HepG2 (cell line): ENCODE measurements around the gene ZNF22. TPM values are rescaled to one million over a fixed set of nuclear protein-coding genes. Genes with fewer than 3 reads are reported as not detected.

Experiments used
- CEBPG ChIP-seq: IDR thresholded peaks from 2 replicates; pipeline ENCODE4 v1.6.1; 2016
- ELF1 ChIP-seq: sonication (generic); formaldehyde crosslinking; IDR thresholded peaks from 2 replicates; pipeline ENCODE4 v1.4.0; 2020; ENCODE audit warnings: missing genetic modification reagents
- MEIS2 ChIP-seq: sonication (generic); formaldehyde crosslinking; IDR thresholded peaks from 2 replicates; pipeline ENCODE4 v1.9.0; 2021; ENCODE audit warnings: mild to moderate bottlenecking, missing genetic modification reagents
- NCOR1 ChIP-seq: fragments of 200-600 bp; sonication (generic); IDR thresholded peaks from 2 replicates; pipeline ENCODE4 v1.7.0; 2017; ENCODE audit warnings: antibody characterized with exemption, low read length, borderline replicate concordance
- NKX3-1 ChIP-seq: sonication (generic); formaldehyde crosslinking; IDR thresholded peaks from 2 replicates; pipeline ENCODE4 v1.5.0; 2020; ENCODE audit warnings: missing genetic modification reagents
- TCF7 ChIP-seq: sonication (generic); IDR thresholded peaks from 2 replicates; pipeline ENCODE4 v1.6.1; 2016; ENCODE audit warnings: antibody characterized with exemption, low read depth
- ZFP36 ChIP-seq: fragments of 150-350 bp; IDR thresholded peaks from 2 replicates; pipeline ENCODE4 v1.6.1; 2018; ENCODE audit warnings: borderline replicate concordance, low read length, low read depth; ENCODE audit not compliant: partially characterized antibody
- ZFP36L1 ChIP-seq: sonication (generic); formaldehyde crosslinking; IDR thresholded peaks from 2 replicates; pipeline ENCODE4 v1.8.0; 2022; ENCODE audit warnings: mild to moderate bottlenecking, missing genetic modification reagents, moderate library complexity
- ZMAT3 ChIP-seq: sonication (generic); formaldehyde crosslinking; conservative IDR thresholded peaks from 2 replicates; pipeline ENCODE4 v1.7.0; 2021; ENCODE audit warnings: missing genetic modification reagents
- ZNF207 ChIP-seq: fragments of 450-650 bp; IDR thresholded peaks from 2 replicates; pipeline ENCODE4 v1.6.1; 2016; ENCODE audit warnings: antibody characterized with exemption, borderline replicate concordance
- polyA plus RNA-seq, 8 experiments: library from polyadenylated mRNA; depleted of rRNA in 3 of 8; stranded (reverse) in 7 of 8; unstranded in 1 of 8; fragments of >200 nt; fragmentation: Illumina TruSeq in 4 of 8; extraction: Trizol in 4 of 8; gene quantifications; 2 replicates each; pipeline versions ENCODE4 v1.2.1 to v1.2.3, GENCODE V29; 2011 to 2016; ENCODE audit warnings: low read depth in 4 of 8, missing spikeins in 1 of 8, mixed read lengths in 1 of 8; ENCODE audit not compliant: insufficient read depth in 1 of 8
- total RNA-seq, 5 experiments: library from RNA; depleted of rRNA; stranded (reverse); fragments of >200 nt; fragmentation: Illumina TruSeq; extraction: Trizol; gene quantifications; 2 replicates each; pipeline ENCODE4 v1.2.3, GENCODE V29; 2016; ENCODE audit warnings: low read depth in 1 of 5
- TF ChIP-seq, protein P1 (sequence below): sonication (generic); IDR thresholded peaks from 2 replicates; pipeline ENCODE4 v1.6.1; 2016; ENCODE audit warnings: low read depth, borderline replicate concordance
- TF ChIP-seq, protein P2 (sequence below), 2 experiments: sonication (generic) in 1 of 2; formaldehyde crosslinking in 1 of 2; IDR thresholded peaks; 2 replicates each; pipeline versions ENCODE4 v1.6.1 to v1.9.0; 2014 to 2022; ENCODE audit warnings: antibody characterized with exemption in 1 of 2, borderline replicate concordance in 1 of 2, inconsistent platforms in 1 of 2, low read depth in 1 of 2, missing genetic modification reagents in 1 of 2
- TF ChIP-seq, protein P3 (sequence below): sonication (generic); formaldehyde crosslinking; IDR thresholded peaks from 2 replicates; pipeline ENCODE4 v1.8.1; 2023; ENCODE audit warnings: mild to moderate bottlenecking, moderate library complexity, missing genetic modification reagents
- TF ChIP-seq, protein P4 (sequence below): sonication (generic); formaldehyde crosslinking; IDR thresholded peaks from 2 replicates; pipeline ENCODE4 v1.4.0; 2020; ENCODE audit warnings: mild to moderate bottlenecking, missing genetic modification reagents
- TF ChIP-seq, protein P5 (sequence below): sonication (generic); formaldehyde crosslinking; IDR thresholded peaks from 2 replicates; pipeline ENCODE4 v1.5.0; 2020; ENCODE audit warnings: mild to moderate bottlenecking, missing genetic modification reagents, moderate library complexity

ZNF22 gene
- total and polyA plus RNA-seq, 2 of the 13 experiments (the other 11 are each of a cell fraction or from before 2014, with no cell fraction given): 0.40 to 1.3 TPM

DNA sequence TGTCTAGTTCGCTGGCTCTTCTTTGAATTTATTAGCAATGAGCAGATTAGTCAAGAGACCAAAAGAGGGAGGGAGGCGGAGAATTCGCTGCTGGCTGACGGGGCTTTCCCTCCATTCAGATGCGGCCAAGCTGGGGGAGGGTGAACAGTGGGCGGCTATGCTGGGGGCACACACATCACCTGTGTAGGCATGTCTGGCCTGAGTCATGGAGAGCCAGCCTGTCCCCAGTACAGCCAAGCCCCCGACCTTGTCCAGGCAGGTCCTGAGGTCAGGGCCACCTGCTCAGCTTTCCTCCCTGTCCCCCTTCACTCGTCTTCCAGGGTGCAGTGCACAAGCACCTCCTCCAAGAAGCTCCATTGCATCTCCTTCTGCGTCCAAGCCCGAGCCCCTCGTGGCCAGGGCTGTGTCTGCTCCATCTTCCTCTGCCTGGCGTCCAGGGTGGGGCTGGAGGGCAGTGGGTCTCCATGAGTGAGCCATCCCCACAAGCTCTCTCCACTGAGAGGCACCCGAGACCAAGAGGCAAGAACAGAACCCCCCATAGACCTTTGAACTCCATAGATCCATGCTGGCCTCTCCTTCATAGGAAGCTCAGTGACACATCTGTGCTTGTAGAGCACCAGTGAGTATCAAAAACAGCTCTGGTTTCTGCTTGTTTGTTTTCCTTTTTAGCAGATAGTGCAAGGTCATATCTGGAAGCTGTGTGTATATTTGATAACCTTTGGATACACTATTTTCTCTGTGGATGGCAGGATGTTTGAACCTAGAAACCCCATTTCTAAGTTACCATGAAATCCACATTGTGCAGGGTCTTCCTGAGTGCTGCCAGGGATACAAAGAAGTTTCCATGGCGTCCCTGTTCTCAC, 20.2 kb upstream of the ZNF22 start (continued):
- TF ChIP-seq, protein P1, sequence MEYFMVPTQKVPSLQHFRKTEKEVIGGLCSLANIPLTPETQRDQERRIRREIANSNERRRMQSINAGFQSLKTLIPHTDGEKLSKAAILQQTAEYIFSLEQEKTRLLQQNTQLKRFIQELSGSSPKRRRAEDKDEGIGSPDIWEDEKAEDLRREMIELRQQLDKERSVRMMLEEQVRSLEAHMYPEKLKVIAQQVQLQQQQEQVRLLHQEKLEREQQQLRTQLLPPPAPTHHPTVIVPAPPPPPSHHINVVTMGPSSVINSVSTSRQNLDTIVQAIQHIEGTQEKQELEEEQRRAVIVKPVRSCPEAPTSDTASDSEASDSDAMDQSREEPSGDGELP: peak; percentile 48; the same call in 1 of the 2 replicates
- TF ChIP-seq, protein P2, sequence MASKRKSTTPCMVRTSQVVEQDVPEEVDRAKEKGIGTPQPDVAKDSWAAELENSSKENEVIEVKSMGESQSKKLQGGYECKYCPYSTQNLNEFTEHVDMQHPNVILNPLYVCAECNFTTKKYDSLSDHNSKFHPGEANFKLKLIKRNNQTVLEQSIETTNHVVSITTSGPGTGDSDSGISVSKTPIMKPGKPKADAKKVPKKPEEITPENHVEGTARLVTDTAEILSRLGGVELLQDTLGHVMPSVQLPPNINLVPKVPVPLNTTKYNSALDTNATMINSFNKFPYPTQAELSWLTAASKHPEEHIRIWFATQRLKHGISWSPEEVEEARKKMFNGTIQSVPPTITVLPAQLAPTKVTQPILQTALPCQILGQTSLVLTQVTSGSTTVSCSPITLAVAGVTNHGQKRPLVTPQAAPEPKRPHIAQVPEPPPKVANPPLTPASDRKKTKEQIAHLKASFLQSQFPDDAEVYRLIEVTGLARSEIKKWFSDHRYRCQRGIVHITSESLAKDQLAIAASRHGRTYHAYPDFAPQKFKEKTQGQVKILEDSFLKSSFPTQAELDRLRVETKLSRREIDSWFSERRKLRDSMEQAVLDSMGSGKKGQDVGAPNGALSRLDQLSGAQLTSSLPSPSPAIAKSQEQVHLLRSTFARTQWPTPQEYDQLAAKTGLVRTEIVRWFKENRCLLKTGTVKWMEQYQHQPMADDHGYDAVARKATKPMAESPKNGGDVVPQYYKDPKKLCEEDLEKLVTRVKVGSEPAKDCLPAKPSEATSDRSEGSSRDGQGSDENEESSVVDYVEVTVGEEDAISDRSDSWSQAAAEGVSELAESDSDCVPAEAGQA (IDR thresholded peaks at IDR 0.05; ENCODE audit: low read depth): no peak
- TF ChIP-seq, protein P2 (CRISPR knock-in tag; IDR thresholded peaks at IDR 0.05; ENCODE audit: borderline replicate concordance): no peak
- TF ChIP-seq, protein P3, sequence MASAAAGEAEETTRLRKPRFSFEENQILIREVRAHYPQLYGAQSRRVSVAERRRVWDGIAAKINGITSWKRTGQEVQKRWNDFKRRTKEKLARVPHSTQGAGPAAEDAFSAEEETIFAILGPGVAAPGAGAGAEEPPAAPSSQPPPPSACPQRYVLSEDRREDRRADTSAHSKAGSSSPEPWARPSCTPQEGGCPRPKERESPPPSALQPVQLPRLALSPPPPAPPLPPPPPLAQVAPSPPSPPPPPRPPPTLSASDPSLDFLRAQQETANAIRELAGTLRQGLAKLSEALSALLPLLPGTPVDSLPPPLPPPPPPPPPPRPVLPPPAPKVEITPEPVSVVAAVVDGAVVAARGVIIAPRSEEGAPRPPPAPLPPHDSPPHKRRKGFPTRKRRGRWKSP (CRISPR knock-in tag): peak; percentile 67; the same call in 1 of the 2 replicates
- peak; percentile 83 for TF ChIP-seq NCOR1
- no peak for TF ChIP-seq ZNF207
- TF ChIP-seq, protein P4, sequence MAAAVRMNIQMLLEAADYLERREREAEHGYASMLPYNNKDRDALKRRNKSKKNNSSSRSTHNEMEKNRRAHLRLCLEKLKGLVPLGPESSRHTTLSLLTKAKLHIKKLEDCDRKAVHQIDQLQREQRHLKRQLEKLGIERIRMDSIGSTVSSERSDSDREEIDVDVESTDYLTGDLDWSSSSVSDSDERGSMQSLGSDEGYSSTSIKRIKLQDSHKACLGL (CRISPR knock-in tag): no peak
- TF ChIP-seq, protein P5, sequence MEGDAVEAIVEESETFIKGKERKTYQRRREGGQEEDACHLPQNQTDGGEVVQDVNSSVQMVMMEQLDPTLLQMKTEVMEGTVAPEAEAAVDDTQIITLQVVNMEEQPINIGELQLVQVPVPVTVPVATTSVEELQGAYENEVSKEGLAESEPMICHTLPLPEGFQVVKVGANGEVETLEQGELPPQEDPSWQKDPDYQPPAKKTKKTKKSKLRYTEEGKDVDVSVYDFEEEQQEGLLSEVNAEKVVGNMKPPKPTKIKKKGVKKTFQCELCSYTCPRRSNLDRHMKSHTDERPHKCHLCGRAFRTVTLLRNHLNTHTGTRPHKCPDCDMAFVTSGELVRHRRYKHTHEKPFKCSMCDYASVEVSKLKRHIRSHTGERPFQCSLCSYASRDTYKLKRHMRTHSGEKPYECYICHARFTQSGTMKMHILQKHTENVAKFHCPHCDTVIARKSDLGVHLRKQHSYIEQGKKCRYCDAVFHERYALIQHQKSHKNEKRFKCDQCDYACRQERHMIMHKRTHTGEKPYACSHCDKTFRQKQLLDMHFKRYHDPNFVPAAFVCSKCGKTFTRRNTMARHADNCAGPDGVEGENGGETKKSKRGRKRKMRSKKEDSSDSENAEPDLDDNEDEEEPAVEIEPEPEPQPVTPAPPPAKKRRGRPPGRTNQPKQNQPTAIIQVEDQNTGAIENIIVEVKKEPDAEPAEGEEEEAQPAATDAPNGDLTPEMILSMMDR: peak; percentile 82
- no peak; the same call in none of the 2 replicates for TF ChIP-seq ELF1 (CRISPR knock-in tag)
- TF ChIP-seq MEIS2 (CRISPR knock-in tag): peak; percentile 84; the same call in 1 of the 2 replicates
- TF ChIP-seq ZMAT3 (CRISPR knock-in tag): peak; percentile 46
- TF ChIP-seq ZFP36: no peak
- peak; percentile 60 for TF ChIP-seq CEBPG (CRISPR knock-in tag)
- no peak; the same call in 1 of the 2 replicates for TF ChIP-seq NKX3-1 (CRISPR knock-in tag)
- TF ChIP-seq ZFP36L1 (CRISPR knock-in tag): no peak; the same call in none of the 2 replicates
- peak; percentile 73 for TF ChIP-seq TCF7
